Measurements from ENCODE around the gene MT4. TPM values are rescaled to one million over a fixed set of nuclear protein-coding genes. Genes with fewer than 3 reads are reported as not detected.

Gene MT4
- total RNA-seq, 1 donor from 2014 or later, result not detected

- DNase-seq (ENCODE audit: low read depth) (peak; percentile 92), FAIRE-seq (no peak)
- H3K36me3 ChIP-seq (ENCODE audit: control insufficient read depth, insufficient read depth, low read length), result no peaks in the 10 kb centered on the region
- no peaks in the 10 kb centered on the region for H3K27me3 ChIP-seq (ENCODE audit: control insufficient read depth, insufficient read depth, low read length)
- TF ChIP-seq CTCF (IDR thresholded peaks at IDR 0.05; ENCODE audit: insufficient read depth, low read length, severe bottlenecking), result no peak
- no peak overlapping the region for H3K4me3 ChIP-seq (ENCODE audit: low read depth, low read length)
Observed at GRCh38 chr16:56614549-56614991, 49.7 kb downstream of the MT4 start.

- DNase-seq (ENCODE audit: low read depth) (peak; percentile 89), FAIRE-seq (no peak)
- H3K4me3 ChIP-seq (ENCODE audit: low read depth, low read length), result no peak overlapping the region
- H3K27me3 ChIP-seq (ENCODE audit: control insufficient read depth, insufficient read depth, low read length), result no peaks in the 10 kb centered on the region
- no peak for TF ChIP-seq CTCF (IDR thresholded peaks at IDR 0.05; ENCODE audit: insufficient read depth, low read length, severe bottlenecking)
- no peaks in the 10 kb centered on the region for H3K36me3 ChIP-seq (ENCODE audit: control insufficient read depth, insufficient read depth, low read length)
Observed at GRCh38 chr16:56615353-56615752, 50.5 kb downstream of the MT4 start.

- no peak for FAIRE-seq
- no peak for DNase-seq (ENCODE audit: low read depth)
- Histone ChIP-seq H3K36me3 (ENCODE audit: control insufficient read depth, insufficient read depth, low read length) (no peaks in the 10 kb centered on the region), H3K4me3 (ENCODE audit: low read depth, low read length) (peak overlapping the region; percentile 32), H3K27me3 (ENCODE audit: control insufficient read depth, insufficient read depth, low read length) (no peaks in the 10 kb centered on the region)
- TF ChIP-seq CTCF (IDR thresholded peaks at IDR 0.05; ENCODE audit: insufficient read depth, low read length, severe bottlenecking), result no peak
Observed at GRCh38 chr16:56616608-56617211, 51.8 kb downstream of the MT4 start.

GRCh38 chr16:56617212-56618085 is 52.6 kb downstream of the MT4 start:
- no peaks in the 10 kb centered on the region for H3K36me3 ChIP-seq (ENCODE audit: control insufficient read depth, insufficient read depth, low read length)
- peak overlapping the region; percentile 32 for H3K4me3 ChIP-seq (ENCODE audit: low read depth, low read length)
- DNase-seq (ENCODE audit: low read depth), result peak; percentile 56
- H3K27me3 ChIP-seq (ENCODE audit: control insufficient read depth, insufficient read depth, low read length), result no peaks in the 10 kb centered on the region
- FAIRE-seq, result no peak
- TF ChIP-seq CTCF (IDR thresholded peaks at IDR 0.05; ENCODE audit: insufficient read depth, low read length, severe bottlenecking), result no peak

GRCh38 chr16:56618138-56618537 is 53.3 kb downstream of the MT4 start:
- DNase-seq (ENCODE audit: low read depth) (no peak), FAIRE-seq (no peak)
- no peak for TF ChIP-seq CTCF (IDR thresholded peaks at IDR 0.05; ENCODE audit: insufficient read depth, low read length, severe bottlenecking)
- Histone ChIP-seq H3K4me3 (ENCODE audit: low read depth, low read length) (no peak overlapping the region), H3K36me3 (ENCODE audit: control insufficient read depth, insufficient read depth, low read length) (no peaks in the 10 kb centered on the region), H3K27me3 (ENCODE audit: control insufficient read depth, insufficient read depth, low read length) (no peaks in the 10 kb centered on the region)

Other genes starting within 250 kb of the MT4 start
- gene AMFR, start 139.5 kb upstream of the MT4 start, total RNA-seq, result 224 and 319 TPM in 2 replicates
- 41.5 and 45.8 TPM in 2 replicates for gene NUDT21, start 113.7 kb upstream of the MT4 start, total RNA-seq
- gene OGFOD1, start 113.5 kb upstream of the MT4 start, total RNA-seq, result 30.0 and 63.5 TPM in 2 replicates
- gene BBS2, start 45.0 kb upstream of the MT4 start, total RNA-seq, result 31.6 and 46.6 TPM in 2 replicates
- gene MT3, start 24.5 kb downstream of the MT4 start, total RNA-seq, result not detected in 2 replicates
- gene MT2A, start 43.5 kb downstream of the MT4 start, total RNA-seq, result 10.0 and 34.0 TPM in 2 replicates
- 60.8 and 90.5 TPM in 2 replicates for gene MT1E, start 60.7 kb downstream of the MT4 start, total RNA-seq
- gene MT1M, start 67.6 kb downstream of the MT4 start, total RNA-seq, result 0.26 TPM in 1 of 2 replicates, not detected in the other
- gene MT1A, start 73.6 kb downstream of the MT4 start, total RNA-seq, result not detected in 2 replicates
- gene MT1B, start 86.8 kb downstream of the MT4 start, total RNA-seq, result not detected in 2 replicates
- 1.5 and 1.6 TPM in 2 replicates for gene MT1F, start 92.9 kb downstream of the MT4 start, total RNA-seq
- gene MT1G, start 103.0 kb downstream of the MT4 start, total RNA-seq, result 0.64 TPM in 1 of 2 replicates, not detected in the other
- not detected in 2 replicates for gene MT1H, start 104.7 kb downstream of the MT4 start, total RNA-seq
- 212 and 261 TPM in 2 replicates for gene MT1X, start 117.4 kb downstream of the MT4 start, total RNA-seq
- gene NUP93, start 165.1 kb downstream of the MT4 start, total RNA-seq, result 43.0 and 47.4 TPM in 2 replicates

Data from bronchial epithelial cell (primary cell).